GM12891 (cell line): Measurements from ENCODE around the gene CACNG1.

Source experiments
- DNase-seq: peaks from one replicate; pipeline ENCODE4 v3.0.0; 2011; ENCODE audit warnings: low spot score; ENCODE audit not compliant: insufficient read length
- FAIRE-seq: peaks from 2 replicates; lab custom pipeline; 2011; peaks lifted over from hg19 to GRCh38; lab: Jason Lieb, UNC
- PAX5 ChIP-seq: IDR thresholded peaks from 2 replicates; pipeline ENCODE4 v1.6.1; 2011; ENCODE audit warnings: low read length, moderate library complexity, mild to moderate bottlenecking; ENCODE audit not compliant: insufficient read depth, severe bottlenecking
- POLR2A ChIP-seq: IDR thresholded peaks from 2 replicates; pipeline ENCODE4 v1.6.1; 2011; ENCODE audit warnings: low read depth, low read length, control low read depth
- POLR2AphosphoS5 ChIP-seq: IDR thresholded peaks from 2 replicates; pipeline ENCODE4 v1.6.1; 2011; ENCODE audit warnings: low read depth, low read length, control low read depth
- POU2F2 ChIP-seq: IDR thresholded peaks from 2 replicates; pipeline ENCODE4 v1.6.1; 2011; ENCODE audit warnings: low read depth, mild to moderate bottlenecking, control low read depth, low read length, moderate library complexity
- SPI1 ChIP-seq: IDR thresholded peaks from 2 replicates; pipeline ENCODE4 v1.6.1; 2011; ENCODE audit warnings: low read depth, low read length, control low read depth
- TAF1 ChIP-seq: IDR thresholded peaks from 2 replicates; pipeline ENCODE4 v1.6.1; 2011; ENCODE audit warnings: low read depth, low read length, control low read depth

The CACNG1 gene

GRCh38 chr17:67050471-67051154, 6.3 kb downstream of the CACNG1 start:
- FAIRE-seq, result no peak
- DNase-seq, result no peak
- TF ChIP-seq POLR2AphosphoS5 (no peak), PAX5 (no peak), POU2F2 (no peak), SPI1 (no peak), TAF1 (no peak), POLR2A (no peak)

- DNase-seq, result no peak
- FAIRE-seq, result no peak
- no peak for TF ChIP-seq POLR2AphosphoS5
These were observed 6.8 kb downstream of the CACNG1 start for GRCh38 chr17:67051155-67051538.

- DNase-seq (no peak), FAIRE-seq (no peak)
- no peak for TF ChIP-seq TAF1
- TF ChIP-seq PAX5, result no peak
- TF ChIP-seq POLR2A, result no peak
- no peak for TF ChIP-seq POU2F2
- no peak for TF ChIP-seq SPI1
- no peak for TF ChIP-seq POLR2AphosphoS5
These were observed 7.5 kb downstream of the CACNG1 start for GRCh38 chr17:67051837-67052236.

GRCh38 chr17:67052720-67053437, 8.5 kb downstream of the CACNG1 start:
- no peak for TF ChIP-seq POLR2AphosphoS5
- TF ChIP-seq POU2F2, result no peak
- no peak for TF ChIP-seq POLR2A
- no peak for TF ChIP-seq PAX5
- TF ChIP-seq SPI1, result no peak
- TF ChIP-seq TAF1, result no peak
- FAIRE-seq (no peak), DNase-seq (no peak)

GRCh38 chr17:67053438-67054000, 9.2 kb downstream of the CACNG1 start:
- DNase-seq (no peak), FAIRE-seq (no peak)
- TF ChIP-seq SPI1, result no peak
- no peak for TF ChIP-seq POLR2AphosphoS5
- no peak for TF ChIP-seq POU2F2
- TF ChIP-seq PAX5, result no peak
- no peak for TF ChIP-seq TAF1
- TF ChIP-seq POLR2A, result no peak

- FAIRE-seq (no peak), DNase-seq (no peak)
These were observed 9.7 kb downstream of the CACNG1 start for GRCh38 chr17:67054011-67054591.

GRCh38 chr17:67054608-67055007, 10.3 kb downstream of the CACNG1 start:
- DNase-seq (no peak), FAIRE-seq (peak; percentile 78)
- no peak for TF ChIP-seq PAX5
- no peak for TF ChIP-seq POLR2A
- no peak for TF ChIP-seq TAF1
- no peak for TF ChIP-seq POLR2AphosphoS5
- no peak for TF ChIP-seq POU2F2
- no peak for TF ChIP-seq SPI1

More at GRCh38 chr17:67054011-67054591, 9.7 kb downstream of the CACNG1 start:
- no peak for TF ChIP-seq TAF1
- TF ChIP-seq POLR2A, result no peak
- TF ChIP-seq POLR2AphosphoS5, result no peak
- no peak for TF ChIP-seq POU2F2
- no peak for TF ChIP-seq PAX5
- TF ChIP-seq SPI1, result no peak

- TF ChIP-seq POU2F2 (no peak), SPI1 (no peak), POLR2AphosphoS5 (no peak), PAX5 (no peak), POLR2A (no peak), TAF1 (no peak)
- DNase-seq (no peak), FAIRE-seq (no peak)
These were observed 10.7 kb downstream of the CACNG1 start for GRCh38 chr17:67055041-67055443.
